IPS DF 4.7 (cell line): Measurements from ENCODE around the gene RHOF.
"Not testable (repeated sequence)": the region's sequence is repeated elsewhere in the genome, so short reads cannot be mapped to it uniquely, and the experiment has no call there.

Experiments used
- DNase-seq: peaks from one replicate; pipeline ENCODE4 v3.0.0-alpha.2; 2013; ENCODE audit warnings: low spot score; ENCODE audit errors: extremely low read depth

Gene RHOF

DNA sequence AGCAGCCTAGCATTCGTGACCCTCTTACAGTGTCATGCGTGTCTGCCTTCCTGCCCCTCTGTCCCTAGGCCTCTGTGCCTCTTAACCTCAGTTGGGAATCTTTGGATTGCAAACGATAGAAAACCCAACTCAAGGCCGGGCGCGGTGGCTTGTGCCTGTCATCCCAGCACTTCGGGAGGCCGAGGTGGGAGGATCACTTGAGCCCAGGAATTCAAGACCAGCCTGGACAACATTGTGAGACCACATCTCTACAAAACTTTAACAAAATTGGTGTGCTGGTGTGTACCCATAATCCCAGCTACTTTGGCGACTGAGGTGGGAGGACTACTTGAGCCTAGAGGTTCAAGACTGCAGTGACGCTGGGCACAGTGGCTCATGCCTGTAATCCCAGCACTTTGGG is 44.2 kb downstream of the RHOF start:
- no peak for DNase-seq

DNA sequence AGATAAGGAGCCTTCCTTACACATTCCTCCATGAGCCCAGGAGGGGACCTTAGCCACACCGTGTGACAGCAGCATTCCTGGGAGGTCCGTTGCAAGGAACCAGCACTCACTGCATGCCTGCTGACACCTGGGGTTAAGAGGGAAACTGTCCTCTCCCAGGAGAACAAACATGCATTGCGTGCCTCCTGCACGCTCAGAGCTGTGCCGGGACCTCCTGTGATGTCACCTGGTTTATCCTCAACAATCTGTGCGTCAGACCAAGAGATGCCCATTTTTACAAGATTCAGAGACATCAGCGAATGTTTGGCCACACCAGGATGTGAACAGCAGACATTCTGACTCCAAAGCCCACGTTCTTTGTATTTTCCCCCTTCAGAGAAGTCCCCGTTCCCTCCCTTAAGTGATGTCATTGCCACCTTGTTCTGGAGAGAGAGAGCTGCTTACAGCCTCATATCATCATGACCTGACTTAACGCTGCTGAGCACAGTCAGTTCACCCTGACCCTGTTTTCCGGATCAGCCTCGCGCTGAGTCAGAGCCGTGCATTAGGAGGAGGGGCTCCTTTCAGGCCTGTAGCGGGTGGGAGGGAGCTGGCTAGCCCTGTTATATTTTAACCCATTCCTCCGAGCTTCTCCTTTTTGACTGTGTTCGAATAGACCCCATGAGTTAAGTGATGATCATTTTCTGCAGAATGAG is 44.8 kb downstream of the RHOF start:
- no peak for DNase-seq

DNA sequence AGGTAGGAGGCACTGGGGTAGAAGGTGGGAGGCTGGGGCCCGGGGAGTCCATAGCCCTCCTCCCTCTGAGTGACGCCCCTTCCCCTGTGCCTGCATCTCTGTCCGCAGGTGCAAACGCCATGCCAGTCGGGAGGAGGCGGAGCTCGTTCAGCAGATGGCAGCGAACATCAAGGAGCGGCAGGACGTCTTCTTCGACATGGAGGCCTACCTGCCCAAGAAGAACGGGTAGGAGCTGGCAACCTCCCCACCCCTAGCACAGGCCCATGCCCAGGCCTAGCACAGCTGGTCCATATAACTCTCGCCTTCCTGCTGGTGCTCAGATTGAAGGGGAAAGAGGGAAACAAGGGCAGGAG is 45.3 kb downstream of the RHOF start:
- no peak for DNase-seq

DNA sequence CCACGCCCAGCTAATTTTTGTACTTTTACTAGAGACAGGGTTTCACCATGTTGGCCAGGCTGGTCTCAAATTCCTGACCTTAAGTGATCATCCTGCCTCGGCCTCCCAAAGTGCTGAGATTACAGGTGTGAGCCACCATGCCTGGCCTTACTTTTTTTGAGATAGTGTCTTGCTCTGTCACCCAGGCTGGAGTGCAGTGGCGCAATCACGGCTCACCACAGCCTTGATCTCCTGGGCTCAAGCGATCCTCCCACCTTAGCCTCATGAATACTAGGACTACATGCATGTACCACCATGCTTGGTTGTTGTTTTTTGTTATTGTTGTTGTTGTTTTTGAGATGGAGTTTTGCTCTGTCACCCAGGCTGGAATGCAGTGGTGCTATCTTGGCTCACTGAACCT is 47.9 kb downstream of the RHOF start:
- DNase-seq = not testable (repeated sequence)

DNA sequence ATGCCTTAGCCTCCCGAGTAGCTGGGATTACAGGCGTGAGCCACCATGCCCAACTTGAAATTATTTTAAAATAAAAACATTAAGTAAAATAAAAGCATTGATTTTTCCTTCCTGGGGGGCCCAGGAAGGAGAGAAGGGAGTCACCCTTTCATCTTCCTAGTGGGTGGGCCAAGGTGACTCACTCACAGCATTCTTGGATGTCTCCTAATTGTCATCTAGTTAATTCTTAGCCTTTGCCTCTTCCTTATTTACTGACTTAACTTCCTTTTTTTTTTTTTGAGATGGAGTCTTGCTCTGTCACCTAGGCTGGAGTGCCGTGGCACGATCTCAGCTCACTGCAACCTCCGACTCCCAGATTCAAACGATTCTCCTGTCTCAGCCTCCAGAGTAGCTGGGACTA is 51.7 kb downstream of the RHOF start:
- DNase-seq = no peak

DNA sequence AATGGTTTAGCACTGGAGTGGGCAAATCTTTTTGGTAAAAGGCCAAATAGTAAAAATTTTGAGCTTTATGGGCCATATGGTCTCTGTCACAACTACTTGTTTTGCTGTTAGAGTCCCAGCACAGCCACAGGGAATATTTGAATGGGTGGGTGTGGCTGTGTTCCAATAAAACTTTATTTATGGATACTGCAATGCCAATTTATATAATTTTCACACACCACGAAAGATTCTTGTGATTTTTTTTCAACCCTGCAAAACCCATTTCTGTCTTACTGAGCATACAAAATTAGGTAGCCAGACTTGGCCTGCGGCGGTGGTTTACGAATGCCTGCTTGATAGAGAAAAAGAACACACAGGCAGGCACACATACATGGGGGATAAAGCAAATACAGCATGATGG is 52.6 kb downstream of the RHOF start:
- no peak for DNase-seq

DNA sequence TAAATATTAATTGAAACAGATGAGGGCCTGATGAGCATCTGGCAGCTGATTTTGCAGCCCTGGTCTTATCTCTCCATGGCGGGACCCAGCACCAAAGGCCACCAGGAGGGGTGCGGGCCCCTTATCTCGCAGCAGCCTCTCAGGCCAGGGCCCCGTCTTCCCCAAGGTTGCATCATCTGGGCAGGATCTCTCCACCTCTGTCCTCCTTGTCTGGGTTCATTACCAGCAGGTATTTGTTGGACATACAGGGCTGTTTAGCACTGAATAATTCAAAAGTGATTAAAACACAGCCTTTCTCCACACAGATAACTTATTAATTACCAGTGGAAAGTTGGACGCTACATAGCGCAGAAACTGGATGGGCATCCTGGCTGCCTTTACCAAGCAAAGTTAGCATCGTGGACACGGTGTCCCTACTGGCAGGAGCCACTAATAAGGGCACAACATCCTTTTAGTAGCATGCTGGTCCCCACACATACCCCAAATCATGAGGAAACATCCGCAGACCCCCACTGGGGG is 55.1 kb downstream of the RHOF start:
- DNase-seq = no peak

DNA sequence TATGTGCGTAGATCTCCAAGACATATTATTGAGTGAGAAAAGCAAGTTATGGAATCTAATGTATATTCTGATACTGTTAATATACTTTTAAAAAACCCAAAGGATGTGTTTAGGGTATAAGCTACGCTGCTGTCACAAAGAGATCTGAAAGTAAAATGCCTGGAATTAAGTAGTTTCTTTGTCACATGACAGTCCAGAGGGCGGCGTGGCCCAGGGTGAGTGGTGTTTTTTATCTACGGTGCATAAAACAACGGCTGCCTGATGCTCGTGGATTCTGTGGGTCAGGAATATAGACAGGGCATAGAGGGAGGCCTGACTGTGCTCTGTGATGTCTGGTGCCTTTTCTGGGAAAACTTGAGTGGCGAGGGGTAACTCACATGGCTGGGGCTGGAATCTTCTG is 59.6 kb downstream of the RHOF start:
- no peak for DNase-seq

DNA sequence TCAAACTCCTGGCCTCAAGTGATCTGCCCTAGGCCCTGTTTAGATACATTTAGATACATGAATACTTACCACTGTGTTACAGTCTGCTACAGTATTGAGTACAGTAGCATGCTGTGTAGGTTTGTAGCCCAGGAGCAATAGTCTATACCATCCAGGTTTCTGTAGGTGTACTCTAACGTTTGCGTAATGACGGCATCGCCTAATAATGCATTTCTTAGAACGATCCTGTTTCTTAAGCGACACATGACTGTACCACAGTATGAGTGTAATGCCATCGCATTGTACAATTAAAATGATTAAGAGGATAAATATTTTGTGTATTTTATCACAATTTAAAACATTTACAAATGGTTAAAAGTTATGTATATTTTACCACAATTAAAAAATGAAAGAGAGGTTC is 62.0 kb downstream of the RHOF start:
- no peak for DNase-seq

DNA sequence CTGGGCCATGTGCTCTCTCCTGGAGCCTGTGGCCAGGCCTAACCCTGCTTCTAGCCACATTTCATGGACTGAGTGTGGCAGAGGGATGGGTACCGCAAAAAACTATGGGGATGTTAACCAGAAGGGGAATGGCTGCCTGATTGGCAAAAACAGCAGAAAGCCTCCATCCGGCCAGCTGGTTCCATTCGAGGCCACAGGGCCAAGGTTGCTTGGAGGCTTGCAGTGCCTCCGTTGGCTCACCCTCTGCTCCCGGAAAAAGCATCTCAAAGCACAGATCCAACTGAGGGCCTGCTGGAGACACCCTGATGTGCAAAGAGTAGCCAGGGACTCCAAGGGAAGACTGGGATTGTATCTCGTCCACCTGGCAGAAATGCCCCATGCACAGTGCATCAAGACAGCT is 64.5 kb downstream of the RHOF start:
- DNase-seq = no peak
